HG02870 (cell line): ENCODE data around the gene GDPD2.

ENCODE experiments used
- ATAC-seq: cut with Tn5 transposase; IDR thresholded peaks from one replicate; pipeline ENCODE4 v1.9.1; 2021; ENCODE audit warnings: mild to moderate bottlenecking, moderate library complexity; ENCODE audit not compliant: unreplicated experiment

The GDPD2 gene

DNA sequence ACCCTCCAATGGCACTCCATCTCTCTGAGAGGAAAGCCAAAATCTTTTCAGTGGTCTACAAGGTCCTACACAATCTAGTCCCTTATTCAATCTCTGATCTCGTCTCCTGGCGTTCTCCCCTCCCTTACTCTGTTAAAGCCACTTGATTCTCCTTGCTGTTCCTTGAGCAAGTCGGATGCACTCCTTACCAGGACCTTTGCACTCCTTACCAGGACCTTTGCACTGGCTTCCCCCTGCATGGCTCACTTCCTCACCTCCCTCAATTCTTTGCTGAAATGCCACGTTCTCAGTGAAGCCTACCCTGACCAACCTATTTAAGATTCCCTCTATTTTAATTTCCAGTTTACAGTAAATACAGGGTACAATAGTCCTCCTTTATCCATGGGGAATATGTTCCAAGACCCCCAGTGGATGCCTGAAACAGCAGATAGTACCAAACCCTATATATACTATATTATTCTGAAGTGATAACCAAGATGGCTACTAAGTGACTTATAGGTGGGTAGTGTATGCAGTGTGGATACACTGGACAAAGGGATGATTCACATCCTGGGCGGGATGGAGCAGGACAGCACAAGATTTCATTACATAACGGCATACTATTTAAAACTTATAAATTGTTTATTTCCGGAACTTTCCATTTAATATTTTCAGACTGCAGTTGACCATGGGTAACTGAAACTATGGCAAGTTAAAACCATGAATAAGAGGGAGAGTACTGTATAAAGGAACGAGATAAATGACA is 15.0 kb downstream of the GDPD2 start:
- no peak for ATAC-seq

- ATAC-seq, result no peak
Measured at GRCh38 chrX:70439016-70439415, 15.9 kb downstream of the GDPD2 start.

- ATAC-seq, result no peak
Measured at GRCh38 chrX:70442224-70442623, 19.1 kb downstream of the GDPD2 start.

GRCh38 chrX:70444326-70444945 is 21.3 kb downstream of the GDPD2 start, which contains the start of gene DLG3:
DLG3 (plus strand) TSS chrX:70444835; CDS start chrX:70445202, 367 bp downstream.
- no peak for ATAC-seq

- no peak for ATAC-seq
Measured at GRCh38 chrX:70444946-70445656, 22.0 kb downstream of the GDPD2 start.

DNA sequence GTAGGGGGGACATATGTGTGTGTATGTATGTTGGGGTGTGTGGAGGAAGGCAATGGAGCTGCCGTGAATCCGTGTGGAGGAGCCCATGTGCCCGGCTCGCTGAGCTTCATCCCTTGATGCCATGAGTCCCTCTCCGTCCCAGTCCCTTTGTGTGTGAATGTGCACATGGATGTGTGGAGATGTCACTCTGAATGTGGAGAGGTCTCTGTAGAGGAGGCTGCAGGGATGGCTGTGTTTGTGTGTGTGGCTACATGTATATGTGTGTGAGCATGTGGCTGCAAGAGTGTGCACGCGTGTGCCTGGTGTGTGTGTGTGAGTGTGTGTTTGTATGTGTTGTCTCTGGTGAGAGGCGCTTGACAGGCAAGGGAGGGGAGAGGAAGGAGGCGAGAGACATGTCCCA is 22.8 kb downstream of the GDPD2 start:
- ATAC-seq, result no peak

GRCh38 chrX:70446380-70447350 is 23.6 kb downstream of the GDPD2 start:
- ATAC-seq, result no peak

- no peak for ATAC-seq
Measured at GRCh38 chrX:70449457-70449966, 26.4 kb downstream of the GDPD2 start.

DNA sequence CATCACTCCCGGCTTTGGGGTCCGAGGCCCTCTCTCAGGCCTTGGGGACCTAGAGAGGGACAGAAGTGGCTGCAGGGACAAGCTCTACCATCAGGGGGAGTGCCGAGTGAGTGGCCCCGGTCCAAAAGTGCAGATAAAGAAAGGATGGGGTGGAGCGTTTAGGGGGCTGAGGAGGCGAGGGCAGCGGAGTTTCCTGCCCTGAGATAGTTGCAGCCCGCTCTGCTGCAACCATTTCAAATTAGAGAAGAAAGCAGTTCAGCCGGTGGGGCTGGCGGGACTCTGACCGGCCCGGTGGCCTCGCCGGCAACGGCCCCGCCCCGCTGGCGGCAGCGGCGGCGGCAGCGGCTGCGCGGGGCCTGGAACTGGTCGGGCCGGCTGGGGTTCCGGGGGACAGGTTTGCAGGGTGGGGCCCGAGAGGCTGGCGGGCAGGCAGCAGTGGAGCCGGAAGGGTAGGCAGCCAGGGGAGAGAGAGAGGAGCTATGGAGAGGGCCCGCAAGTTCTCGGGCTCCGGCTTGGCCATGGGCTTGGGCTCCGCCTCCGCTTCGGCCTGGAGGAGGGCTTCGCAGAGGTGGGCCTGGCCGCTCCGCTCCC is 29.1 kb downstream of the GDPD2 start:
- ATAC-seq, result peak; percentile 35

- no peak for ATAC-seq
Measured at GRCh38 chrX:70453024-70453618, 30.0 kb downstream of the GDPD2 start.

- peak; percentile 36 for ATAC-seq
Measured at GRCh38 chrX:70454441-70455365, 31.6 kb downstream of the GDPD2 start.

DNA sequence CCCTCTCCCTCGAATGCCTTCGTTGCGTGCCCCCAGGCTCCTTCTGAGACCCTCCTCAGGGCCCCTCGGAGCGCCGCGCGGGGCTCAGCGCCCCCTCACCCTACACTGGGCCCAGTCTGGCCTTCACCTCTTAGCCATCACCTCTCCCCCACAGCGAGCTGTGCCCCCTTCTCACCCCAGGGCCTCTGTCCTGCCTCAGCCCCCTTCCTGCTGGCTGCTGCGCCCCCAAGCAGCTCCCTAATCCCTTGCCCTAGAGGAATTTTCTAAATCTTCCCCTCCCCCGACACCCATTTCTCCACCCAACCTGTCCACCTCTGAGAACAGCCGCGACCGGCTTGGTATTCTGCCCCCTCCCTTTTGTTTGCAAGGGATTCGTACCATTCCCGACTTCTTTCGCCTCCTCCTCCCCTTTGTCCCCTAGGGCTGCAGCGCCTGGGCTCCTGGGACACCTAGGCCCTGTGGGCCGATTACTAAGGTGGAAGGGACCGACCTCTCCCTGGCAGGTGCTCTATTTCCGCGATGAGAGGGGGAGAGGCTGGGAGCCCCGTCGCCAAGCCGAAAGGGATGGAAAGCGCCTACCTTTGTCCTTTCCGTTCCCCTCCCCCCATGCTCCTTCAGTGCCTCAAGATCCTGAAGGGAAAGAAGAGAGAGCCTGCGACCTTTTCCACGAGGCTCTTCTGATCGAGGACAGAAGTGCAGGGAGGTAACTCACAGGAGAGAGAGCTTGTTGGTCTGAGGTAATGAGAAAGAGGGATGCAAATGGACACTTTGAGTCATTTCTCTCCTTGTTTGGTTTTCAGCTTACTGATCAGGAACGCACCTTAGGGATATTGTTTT is 32.5 kb downstream of the GDPD2 start:
- ATAC-seq, result peak; percentile 41

DNA sequence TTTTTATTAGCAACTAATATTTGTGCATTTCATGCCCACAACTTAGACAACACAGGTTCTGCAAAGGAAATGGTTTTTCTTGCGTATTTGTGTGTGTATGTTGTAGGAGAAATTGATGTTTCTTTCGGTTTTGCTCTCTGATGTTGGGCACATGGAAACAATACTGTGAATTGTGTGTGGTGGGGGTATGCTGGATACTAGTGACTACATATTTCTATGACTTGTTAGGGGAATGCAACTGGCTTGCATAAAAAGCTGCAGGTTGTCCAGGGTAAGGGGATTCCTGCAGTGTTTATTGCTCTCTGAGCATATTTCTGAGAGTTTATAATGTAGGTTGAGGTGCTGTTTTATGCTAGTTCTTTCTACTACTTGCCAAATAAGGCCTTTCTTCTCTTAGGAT is 33.1 kb downstream of the GDPD2 start:
- ATAC-seq, result peak; percentile 18

DNA sequence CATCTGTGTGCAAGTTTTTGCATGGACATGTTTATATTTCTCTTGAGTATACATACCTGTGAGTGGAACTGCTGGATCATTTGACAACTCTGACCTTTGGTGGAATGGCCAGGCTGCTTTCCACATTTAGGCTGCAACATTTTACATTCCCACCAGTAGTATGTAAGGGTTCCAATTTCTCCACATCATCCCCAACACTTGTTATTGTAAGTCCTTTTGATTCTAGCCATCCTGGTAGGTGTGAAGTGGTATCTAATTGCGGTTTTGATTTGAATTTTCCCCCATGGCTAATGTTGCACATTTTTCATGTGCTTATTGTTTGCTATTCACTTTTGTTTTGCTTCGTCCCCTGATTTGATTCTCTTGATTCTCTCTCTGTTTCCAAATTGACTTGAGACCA is 37.9 kb downstream of the GDPD2 start:
- no peak for ATAC-seq

- ATAC-seq, result no peak
Measured at GRCh38 chrX:70464051-70464450, 40.9 kb downstream of the GDPD2 start.

GRCh38 chrX:70466968-70467367 is 43.9 kb downstream of the GDPD2 start:
- no peak for ATAC-seq

DNA sequence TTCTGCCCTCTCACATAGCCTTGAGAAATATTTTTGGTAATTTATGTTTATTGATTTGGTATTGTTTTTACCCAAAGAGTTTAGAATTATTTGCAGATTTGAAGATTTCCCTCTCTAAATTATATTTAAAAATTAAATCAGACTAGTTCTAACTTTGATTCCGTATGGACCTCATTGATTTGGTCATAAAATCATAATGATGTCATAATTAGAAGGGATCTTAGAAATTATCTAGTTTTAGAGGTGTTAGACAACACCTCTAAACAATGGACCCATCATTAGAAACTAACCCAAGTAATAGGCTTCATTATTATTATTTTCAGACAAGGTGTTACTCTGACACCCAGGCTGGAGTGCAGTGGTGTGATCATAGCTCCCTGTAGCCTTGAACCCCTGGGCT is 45.6 kb downstream of the GDPD2 start:
- no peak for ATAC-seq

GRCh38 chrX:70470850-70471289 is 47.8 kb downstream of the GDPD2 start:
- ATAC-seq, result peak; percentile 52
